CD14-positive monocyte (primary cell): ENCODE measurements around the gene DAPK2. TPM values are rescaled to one million over a fixed set of nuclear protein-coding genes. Genes with fewer than 3 reads are reported as not detected.

Experiments
- DNase-seq, 3 donors: peaks; one replicate each; pipeline ENCODE4 v3.0.0-alpha.2; 2011 to 2022
- H2AFZ ChIP-seq: 2 replicates; pipeline ENCODE4 v1.6.0; 2012; ENCODE audit warnings: mild to moderate bottlenecking, low read depth, low read length, inconsistent platforms; ENCODE audit not compliant: insufficient read depth, poor library complexity, severe bottlenecking
- H3K27ac ChIP-seq, 2 donors: 1 replicate in 1 of 2; 2 replicates in 1 of 2; pipeline ENCODE4 v1.5.1; 2012 to 2013; ENCODE audit warnings: low read length in 2 of 2, control low read depth in 1 of 2, inconsistent platforms in 1 of 2, low read depth in 1 of 2, mild to moderate bottlenecking in 1 of 2
- H3K27me3 ChIP-seq, 2 donors: one replicate each; pipeline versions ENCODE4 v1.6.0 to v1.6.1; 2011 to 2013; ENCODE audit warnings: low read length in 2 of 2; ENCODE audit not compliant: control insufficient read depth in 2 of 2, insufficient read depth in 2 of 2
- H3K36me3 ChIP-seq, 2 donors: replicated peaks in 1 of 2; 1 replicate in 1 of 2; 2 replicates in 1 of 2; pipeline versions ENCODE4 v1.5.1 to v1.6.1; 2012 to 2013; ENCODE audit warnings: low read length in 2 of 2, control low read depth in 1 of 2, inconsistent platforms in 1 of 2, mild to moderate bottlenecking in 1 of 2; ENCODE audit not compliant: insufficient read depth in 2 of 2, control insufficient read depth in 1 of 2
- H3K4me1 ChIP-seq, 2 donors: 1 replicate in 1 of 2; 2 replicates in 1 of 2; pipeline versions ENCODE4 v1.5.1 to v1.6.1; 2012 to 2013; ENCODE audit warnings: low read length in 2 of 2, control low read depth in 1 of 2, inconsistent platforms in 1 of 2, mild to moderate bottlenecking in 1 of 2, moderate library complexity in 1 of 2; ENCODE audit not compliant: insufficient read depth in 2 of 2, control insufficient read depth in 1 of 2
- H3K4me2 ChIP-seq: replicated peaks from 2 replicates; pipeline ENCODE3; 2012; ENCODE audit warnings: low read length, moderate library complexity, mild to moderate bottlenecking; ENCODE audit not compliant: poor library complexity, severe bottlenecking; ENCODE audit errors: extremely low read depth
- H3K4me3 ChIP-seq, 3 experiments: fragments of 200-600 bp in 1 of 3; sonication (generic) in 1 of 3; replicated peaks in 1 of 3; 1 replicate in 2 of 3; 2 replicates in 1 of 3; pipeline ENCODE4 v1.5.1; 2011 to 2013; ENCODE audit warnings: low read length in 3 of 3, mild to moderate bottlenecking in 3 of 3, control low read depth in 2 of 3, low read depth in 2 of 3, inconsistent platforms in 1 of 3, moderate library complexity in 1 of 3
- H3K79me2 ChIP-seq: 2 replicates; pipeline ENCODE4 v1.6.0; 2012; ENCODE audit warnings: mild to moderate bottlenecking, control low read depth, inconsistent platforms, low read length, moderate library complexity; ENCODE audit not compliant: insufficient read depth
- H3K9ac ChIP-seq: 2 replicates; pipeline ENCODE4 v1.6.0; 2017; ENCODE audit warnings: low read length, mild to moderate bottlenecking; ENCODE audit not compliant: insufficient read depth, poor library complexity, severe bottlenecking
- H3K9me3 ChIP-seq, 2 donors: replicated peaks in 1 of 2; 1 replicate in 1 of 2; 2 replicates in 1 of 2; pipeline versions ENCODE4 v1.5.1 to v1.6.1; 2012 to 2013; ENCODE audit warnings: low read length in 2 of 2, control low read depth in 1 of 2; ENCODE audit not compliant: control insufficient read depth in 1 of 2, insufficient read depth in 1 of 2
- H4K20me1 ChIP-seq: 2 replicates; pipeline ENCODE4 v1.6.0; 2012; ENCODE audit warnings: mild to moderate bottlenecking, low read length, control low read depth, moderate library complexity; ENCODE audit not compliant: insufficient read depth
- H3K27ac Mint-ChIP-seq, 7 donors: one replicate each; pipeline ENCODE4 v1.8.0; 2020; ENCODE audit warnings: mild to moderate bottlenecking in 7 of 7, mixed read lengths in 7 of 7, moderate library complexity in 6 of 7, inconsistent platforms in 2 of 7
- H3K27me3 Mint-ChIP-seq, 3 donors: one replicate each; pipeline ENCODE4 v1.8.0; 2021 to 2022; ENCODE audit warnings: low read depth in 3 of 3, mild to moderate bottlenecking in 3 of 3, mixed read lengths in 3 of 3, moderate library complexity in 3 of 3, inconsistent platforms in 1 of 3
- H3K36me3 Mint-ChIP-seq, 2 donors: one replicate each; pipeline ENCODE4 v1.8.0; 2020; ENCODE audit warnings: mixed read lengths in 2 of 2, inconsistent platforms in 1 of 2, mild to moderate bottlenecking in 1 of 2
- H3K4me1 Mint-ChIP-seq: one replicate; pipeline ENCODE4 v1.8.0; 2020; ENCODE audit warnings: mild to moderate bottlenecking, mixed read lengths
- H3K4me3 Mint-ChIP-seq, 2 donors: one replicate each; pipeline ENCODE4 v1.8.0; 2020; ENCODE audit warnings: mild to moderate bottlenecking in 2 of 2, mixed read lengths in 2 of 2, moderate library complexity in 1 of 2
- H3K9me3 Mint-ChIP-seq, 7 donors: one replicate each; pipeline ENCODE4 v1.8.0; 2020 to 2022; ENCODE audit warnings: mixed read lengths in 7 of 7, mild to moderate bottlenecking in 6 of 7, moderate library complexity in 6 of 7, inconsistent platforms in 2 of 7
- CTCF ChIP-seq: fragments of 200-600 bp; IDR thresholded peaks from one replicate; pipeline ENCODE4 v1.8.0; 2022; ENCODE audit warnings: antibody characterized with exemption, mild to moderate bottlenecking
- WGBS: methylation state at CpG from one replicate; pipeline ENCODE4 v1.1.5; 2013; ENCODE audit warnings: missing lambda C conversion rate; ENCODE audit not compliant: insufficient coverage; 5-methylcytosine and 5-hydroxymethylcytosine counted together
- intact Hi-C, 2 donors: fragments of 100-400 bp; cut with micrococcal nuclease; formaldehyde crosslinking; loops; one replicate each; pipeline versions ENCODE4 v1.15.0 to v1.15.1; 2023
- polyA plus RNA-seq, 3 donors: library from polyadenylated mRNA; depleted of rRNA in 1 of 3; unstranded in 2 of 3; stranded (reverse) in 1 of 3; fragments of 300-500 nt in 2 of 3; fragments of >200 nt in 1 of 3; fragmentation: Illumina TruSeq in 2 of 3; gene quantifications; 1 replicate in 2 of 3; 2 replicates in 1 of 3; pipeline ENCODE4 v1.2.3, GENCODE V29; 2012 to 2021

DAPK2 gene
- polyA plus RNA-seq, 3 donors, result 0.59 to 4.1 (median 2.1) TPM

GRCh38 chr15:63971427-63971805, 74.9 kb downstream of the DAPK2 start:
- 92% methylated on average over 2 of the region's 2 CpGs for WGBS
- Histone ChIP-seq H3K9me3 (no peaks in the 10 kb centered on the region), H4K20me1 (no peaks in the 10 kb centered on the region), H3K9ac (no peak overlapping the region), H3K27me3 (no peaks in the 10 kb centered on the region), H2AFZ (no peak overlapping the region), H3K36me3 (no peaks in the 10 kb centered on the region), H3K27ac (no peak overlapping the region), H3K79me2 (no peaks in the 10 kb centered on the region), H3K4me2 (no peak overlapping the region), H3K4me1 (peaks cover 7 to 10% of the 10 kb centered on the region in 2 donors), H3K4me3 (no peak overlapping the region)
- intact Hi-C loops, result no loop called here
- H3K4me1 Mint-ChIP-seq, result peaks cover 21% of the 10 kb centered on the region
- no peak overlapping the region for H3K4me3 Mint-ChIP-seq
- no peak overlapping the region for H3K27ac Mint-ChIP-seq
- H3K9me3 Mint-ChIP-seq, result no peaks in the 10 kb centered on the region
- peaks cover 2 to 5% (median 5%) of the 10 kb centered on the region in 3 donors for H3K27me3 Mint-ChIP-seq
- DNase-seq, result no peak
- H3K36me3 Mint-ChIP-seq, result no peaks in the 10 kb centered on the region
- TF ChIP-seq CTCF, result no peak

- H3K36me3 ChIP-seq, result no peaks in the 10 kb centered on the region
- Mint-ChIP-seq H3K4me3 (no peak overlapping the region), H3K27me3 (peaks cover 2 to 5% (median 5%) of the 10 kb centered on the region in 3 donors), H3K36me3 (peaks cover 0 to 1% of the 10 kb centered on the region in 2 donors), H3K9me3 (peaks cover 0 to 1% (median 0%) of the 10 kb centered on the region in 7 donors), H3K27ac (peak overlapping the region in 1 of 7 donors; percentile 12), H3K4me1 (peaks cover 21% of the 10 kb centered on the region)
- no peaks in the 10 kb centered on the region for H3K9me3 ChIP-seq
- no peaks in the 10 kb centered on the region for H4K20me1 ChIP-seq
- no peak overlapping the region for H3K27ac ChIP-seq
- WGBS, result 60% methylated on average over 2 of the region's 3 CpGs
- H3K4me3 ChIP-seq, result no peak overlapping the region
- intact Hi-C loops, result no loop called here
- no peak for TF ChIP-seq CTCF
- peaks cover 7 to 10% of the 10 kb centered on the region in 2 donors for H3K4me1 ChIP-seq
- no peaks in the 10 kb centered on the region for H3K27me3 ChIP-seq
- H3K9ac ChIP-seq, result no peak overlapping the region
- no peak overlapping the region for H2AFZ ChIP-seq
- H3K79me2 ChIP-seq, result no peaks in the 10 kb centered on the region
- DNase-seq, result no peak
- no peak overlapping the region for H3K4me2 ChIP-seq
These were observed 75.5 kb downstream of the DAPK2 start for GRCh38 chr15:63970621-63971426.
